RWPE1 (cell line): ENCODE measurements around the gene MTHFD1L.
"Not testable (repeated sequence)": the region's sequence is repeated elsewhere in the genome, so short reads cannot be mapped to it uniquely, and the experiment has no call there.

Experiments
- CTCF ChIA-PET: fragments of 350-600 bp; sonication (Branson Sonifier 250); formaldehyde crosslinking; extraction: SDS; loops from one replicate; lab custom pipeline; 2021; lab: Yijun Ruan, JAX
- POLR2A ChIA-PET: fragments of 400-600 bp; formaldehyde crosslinking; extraction: SDS; loops from one replicate; lab custom pipeline; 2020; ENCODE audit warnings: antibody characterized with exemption; ENCODE audit not compliant: low non-redundant PET; lab: Yijun Ruan, JAX
- DNase-seq: peaks from one replicate; pipeline ENCODE4 v3.0.0; 2012; ENCODE audit warnings: low spot score
- H3K27ac ChIP-seq: fragments of 450-650 bp; 2 replicates; pipeline ENCODE4 v1.5.1; 2017
- CTCF ChIP-seq: fragments of 450-650 bp; conservative IDR thresholded peaks from 2 replicates; pipeline ENCODE4 v1.5.1; 2017; ENCODE audit warnings: low read depth, mild to moderate bottlenecking

Gene MTHFD1L

GRCh38 chr6:151038616-151039015, 173.1 kb downstream of the MTHFD1L start:
- DNase-seq: no peak
- CTCF ChIA-PET: no interaction called here
- H3K27ac ChIP-seq: no peak overlapping the region
- POLR2A ChIA-PET: no interaction called here
- TF ChIP-seq CTCF: no peak

- peak overlapping the region; percentile 73 for H3K27ac ChIP-seq
- DNase-seq: peak; percentile 70
- CTCF ChIA-PET, POLR2A ChIA-PET: not testable (repeated sequence)
Observed at GRCh38 chr6:151040888-151041521, 175.5 kb downstream of the MTHFD1L start.

- DNase-seq: no peak
- ChIA-PET POLR2A (no interaction called here), CTCF (no interaction called here)
- no peak for TF ChIP-seq CTCF
- no peak overlapping the region for H3K27ac ChIP-seq
Observed at GRCh38 chr6:151041686-151042085, 176.2 kb downstream of the MTHFD1L start.

GRCh38 chr6:151042911-151043330, 177.4 kb downstream of the MTHFD1L start:
- POLR2A ChIA-PET, DNase-seq, H3K27ac ChIP-seq: not testable (repeated sequence)

GRCh38 chr6:151043944-151044343, 178.4 kb downstream of the MTHFD1L start:
- CTCF ChIA-PET: no interaction called here
- POLR2A ChIA-PET: no interaction called here
- no peak for DNase-seq
- no peak for TF ChIP-seq CTCF
- H3K27ac ChIP-seq: peak overlapping the region; percentile 77

More at GRCh38 chr6:151042911-151043330, 177.4 kb downstream of the MTHFD1L start:
- CTCF ChIA-PET: interaction anchor here (0.6 kb wide), 1 partner anchor 1157 kb away, joined by 3 read pairs; no protein-coding TSS in a partner anchor

GRCh38 chr6:151044465-151045441, 179.3 kb downstream of the MTHFD1L start:
- peak overlapping the region; percentile 77 for H3K27ac ChIP-seq
- TF ChIP-seq CTCF: no peak
- ChIA-PET POLR2A (no interaction called here), CTCF (interaction anchor here (0.7 kb wide), 1 partner anchor 529 kb away, joined by 3 read pairs; no protein-coding TSS in a partner anchor)
- DNase-seq: peak; percentile 30

GRCh38 chr6:151045511-151046222, 180.2 kb downstream of the MTHFD1L start:
- DNase-seq, POLR2A ChIA-PET, CTCF ChIA-PET: not testable (repeated sequence)
- H3K27ac ChIP-seq: peak overlapping the region; percentile 77
